Measurements from ENCODE around the gene SPACA4. TPM values are rescaled to one million over a fixed set of nuclear protein-coding genes. Genes with fewer than 3 reads are reported as not detected.

Gene SPACA4
- total and polyA plus RNA-seq, 9 of the 15 experiments (the other 6 are each of a cell fraction or from before 2014, with no cell fraction given): not detected

DNA sequence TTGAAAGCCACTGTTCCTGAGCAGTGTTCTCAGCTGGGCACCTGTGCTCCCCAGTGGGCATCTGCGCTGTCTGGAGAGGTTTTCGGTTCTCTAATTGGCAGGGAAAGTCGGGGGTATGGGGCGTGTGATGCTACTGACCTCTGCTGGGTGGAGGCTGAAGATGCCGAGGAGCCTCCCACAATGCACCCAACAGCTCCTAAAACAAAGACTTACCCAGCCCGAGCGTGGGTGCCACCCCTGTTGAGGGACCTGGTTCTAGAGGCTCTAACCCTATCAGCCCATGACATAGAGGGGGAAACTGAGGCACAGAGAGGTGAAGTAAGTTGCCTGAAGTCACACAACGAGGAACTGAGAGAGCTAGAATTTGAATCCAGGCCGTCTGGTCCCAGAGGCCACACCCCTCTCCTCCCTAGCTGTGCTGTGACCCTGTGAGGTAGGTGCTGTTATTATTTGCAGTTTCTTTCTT is 2.3 kb downstream of the SPACA4 start (continued):
- TF ChIP-seq, protein P1, sequence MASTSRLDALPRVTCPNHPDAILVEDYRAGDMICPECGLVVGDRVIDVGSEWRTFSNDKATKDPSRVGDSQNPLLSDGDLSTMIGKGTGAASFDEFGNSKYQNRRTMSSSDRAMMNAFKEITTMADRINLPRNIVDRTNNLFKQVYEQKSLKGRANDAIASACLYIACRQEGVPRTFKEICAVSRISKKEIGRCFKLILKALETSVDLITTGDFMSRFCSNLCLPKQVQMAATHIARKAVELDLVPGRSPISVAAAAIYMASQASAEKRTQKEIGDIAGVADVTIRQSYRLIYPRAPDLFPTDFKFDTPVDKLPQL (IDR thresholded peaks at IDR 0.05; ENCODE audit: extremely low read depth, insufficient read length): no peak
- TF ChIP-seq, protein P2, sequence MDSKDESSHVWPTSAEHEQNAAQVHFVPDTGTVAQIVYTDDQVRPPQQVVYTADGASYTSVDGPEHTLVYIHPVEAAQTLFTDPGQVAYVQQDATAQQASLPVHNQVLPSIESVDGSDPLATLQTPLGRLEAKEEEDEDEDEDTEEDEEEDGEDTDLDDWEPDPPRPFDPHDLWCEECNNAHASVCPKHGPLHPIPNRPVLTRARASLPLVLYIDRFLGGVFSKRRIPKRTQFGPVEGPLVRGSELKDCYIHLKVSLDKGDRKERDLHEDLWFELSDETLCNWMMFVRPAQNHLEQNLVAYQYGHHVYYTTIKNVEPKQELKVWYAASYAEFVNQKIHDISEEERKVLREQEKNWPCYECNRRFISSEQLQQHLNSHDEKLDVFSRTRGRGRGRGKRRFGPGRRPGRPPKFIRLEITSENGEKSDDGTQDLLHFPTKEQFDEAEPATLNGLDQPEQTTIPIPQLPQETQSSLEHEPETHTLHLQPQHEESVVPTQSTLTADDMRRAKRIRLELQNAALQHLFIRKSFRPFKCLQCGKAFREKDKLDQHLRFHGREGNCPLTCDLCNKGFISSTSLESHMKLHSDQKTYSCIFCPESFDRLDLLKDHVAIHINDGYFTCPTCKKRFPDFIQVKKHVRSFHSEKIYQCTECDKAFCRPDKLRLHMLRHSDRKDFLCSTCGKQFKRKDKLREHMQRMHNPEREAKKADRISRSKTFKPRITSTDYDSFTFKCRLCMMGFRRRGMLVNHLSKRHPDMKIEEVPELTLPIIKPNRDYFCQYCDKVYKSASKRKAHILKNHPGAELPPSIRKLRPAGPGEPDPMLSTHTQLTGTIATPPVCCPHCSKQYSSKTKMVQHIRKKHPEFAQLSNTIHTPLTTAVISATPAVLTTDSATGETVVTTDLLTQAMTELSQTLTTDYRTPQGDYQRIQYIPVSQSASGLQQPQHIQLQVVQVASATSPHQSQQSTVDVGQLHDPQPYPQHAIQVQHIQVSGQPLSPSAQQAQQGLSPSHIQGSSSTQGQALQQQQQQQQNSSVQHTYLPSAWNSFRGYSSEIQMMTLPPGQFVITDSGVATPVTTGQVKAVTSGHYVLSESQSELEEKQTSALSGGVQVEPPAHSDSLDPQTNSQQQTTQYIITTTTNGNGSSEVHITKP (IDR thresholded peaks at IDR 0.05; ENCODE audit: partially characterized antibody): peak; percentile 87
- TF ChIP-seq CTBP1 (IDR thresholded peaks at IDR 0.05; ENCODE audit: borderline replicate concordance) (peak; percentile 55), GTF2E2 (tag; IDR thresholded peaks at IDR 0.05) (no peak), ZNF436 (CRISPR knock-in tag; IDR thresholded peaks at IDR 0.05) (no peak), BCL6 (CRISPR knock-in tag; IDR thresholded peaks at IDR 0.05) (no peak), TRIM24 (IDR thresholded peaks at IDR 0.05) (no peak), NCOA6 (IDR thresholded peaks at IDR 0.05) (no peak), RBM25 (IDR thresholded peaks at IDR 0.05; ENCODE audit: low read depth, low read length, severe bottlenecking) (peak; percentile 33), SMC3 (conservative IDR thresholded peaks at IDR 0.05; ENCODE audit: insufficient read depth, low read depth, low read length) (peak; percentile 41), PHB2 (IDR thresholded peaks at IDR 0.05; ENCODE audit: low read depth) (no peak), KLF1 (tag; IDR thresholded peaks at IDR 0.05) (no peak), MEIS2 (IDR thresholded peaks at IDR 0.05; ENCODE audit: partially characterized antibody) (no peak), PCBP1 (IDR thresholded peaks at IDR 0.05; ENCODE audit: low read depth, low read length, poor library complexity, severe bottlenecking) (no peak), NEUROD1 (IDR thresholded peaks at IDR 0.05; ENCODE audit: borderline replicate concordance, low read depth, low read length, partially characterized antibody) (no peak)
- TF ChIP-seq, protein P3, sequence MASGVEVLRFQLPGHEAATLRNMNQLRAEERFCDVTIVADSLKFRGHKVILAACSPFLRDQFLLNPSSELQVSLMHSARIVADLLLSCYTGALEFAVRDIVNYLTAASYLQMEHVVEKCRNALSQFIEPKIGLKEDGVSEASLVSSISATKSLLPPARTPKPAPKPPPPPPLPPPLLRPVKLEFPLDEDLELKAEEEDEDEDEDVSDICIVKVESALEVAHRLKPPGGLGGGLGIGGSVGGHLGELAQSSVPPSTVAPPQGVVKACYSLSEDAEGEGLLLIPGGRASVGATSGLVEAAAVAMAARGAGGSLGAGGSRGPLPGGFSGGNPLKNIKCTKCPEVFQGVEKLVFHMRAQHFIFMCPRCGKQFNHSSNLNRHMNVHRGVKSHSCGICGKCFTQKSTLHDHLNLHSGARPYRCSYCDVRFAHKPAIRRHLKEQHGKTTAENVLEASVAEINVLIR (CRISPR knock-in tag; IDR thresholded peaks at IDR 0.05): no peak
- TF ChIP-seq, protein P4, sequence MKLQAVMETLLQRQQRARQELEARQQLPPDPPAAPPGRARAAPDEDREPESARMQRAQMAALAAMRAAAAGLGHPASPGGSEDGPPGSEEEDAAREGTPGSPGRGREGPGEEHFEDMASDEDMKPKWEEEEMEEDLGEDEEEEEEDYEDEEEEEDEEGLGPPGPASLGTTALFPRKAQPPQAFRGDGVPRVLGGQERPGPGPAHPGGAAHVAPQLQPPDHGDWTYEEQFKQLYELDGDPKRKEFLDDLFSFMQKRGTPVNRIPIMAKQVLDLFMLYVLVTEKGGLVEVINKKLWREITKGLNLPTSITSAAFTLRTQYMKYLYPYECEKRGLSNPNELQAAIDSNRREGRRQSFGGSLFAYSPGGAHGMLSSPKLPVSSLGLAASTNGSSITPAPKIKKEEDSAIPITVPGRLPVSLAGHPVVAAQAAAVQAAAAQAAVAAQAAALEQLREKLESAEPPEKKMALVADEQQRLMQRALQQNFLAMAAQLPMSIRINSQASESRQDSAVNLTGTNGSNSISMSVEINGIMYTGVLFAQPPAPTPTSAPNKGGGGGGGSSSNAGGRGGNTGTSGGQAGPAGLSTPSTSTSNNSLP (IDR thresholded peaks at IDR 0.05; ENCODE audit: borderline replicate concordance, low read depth, low read length): no peak
- TF ChIP-seq, protein P5, sequence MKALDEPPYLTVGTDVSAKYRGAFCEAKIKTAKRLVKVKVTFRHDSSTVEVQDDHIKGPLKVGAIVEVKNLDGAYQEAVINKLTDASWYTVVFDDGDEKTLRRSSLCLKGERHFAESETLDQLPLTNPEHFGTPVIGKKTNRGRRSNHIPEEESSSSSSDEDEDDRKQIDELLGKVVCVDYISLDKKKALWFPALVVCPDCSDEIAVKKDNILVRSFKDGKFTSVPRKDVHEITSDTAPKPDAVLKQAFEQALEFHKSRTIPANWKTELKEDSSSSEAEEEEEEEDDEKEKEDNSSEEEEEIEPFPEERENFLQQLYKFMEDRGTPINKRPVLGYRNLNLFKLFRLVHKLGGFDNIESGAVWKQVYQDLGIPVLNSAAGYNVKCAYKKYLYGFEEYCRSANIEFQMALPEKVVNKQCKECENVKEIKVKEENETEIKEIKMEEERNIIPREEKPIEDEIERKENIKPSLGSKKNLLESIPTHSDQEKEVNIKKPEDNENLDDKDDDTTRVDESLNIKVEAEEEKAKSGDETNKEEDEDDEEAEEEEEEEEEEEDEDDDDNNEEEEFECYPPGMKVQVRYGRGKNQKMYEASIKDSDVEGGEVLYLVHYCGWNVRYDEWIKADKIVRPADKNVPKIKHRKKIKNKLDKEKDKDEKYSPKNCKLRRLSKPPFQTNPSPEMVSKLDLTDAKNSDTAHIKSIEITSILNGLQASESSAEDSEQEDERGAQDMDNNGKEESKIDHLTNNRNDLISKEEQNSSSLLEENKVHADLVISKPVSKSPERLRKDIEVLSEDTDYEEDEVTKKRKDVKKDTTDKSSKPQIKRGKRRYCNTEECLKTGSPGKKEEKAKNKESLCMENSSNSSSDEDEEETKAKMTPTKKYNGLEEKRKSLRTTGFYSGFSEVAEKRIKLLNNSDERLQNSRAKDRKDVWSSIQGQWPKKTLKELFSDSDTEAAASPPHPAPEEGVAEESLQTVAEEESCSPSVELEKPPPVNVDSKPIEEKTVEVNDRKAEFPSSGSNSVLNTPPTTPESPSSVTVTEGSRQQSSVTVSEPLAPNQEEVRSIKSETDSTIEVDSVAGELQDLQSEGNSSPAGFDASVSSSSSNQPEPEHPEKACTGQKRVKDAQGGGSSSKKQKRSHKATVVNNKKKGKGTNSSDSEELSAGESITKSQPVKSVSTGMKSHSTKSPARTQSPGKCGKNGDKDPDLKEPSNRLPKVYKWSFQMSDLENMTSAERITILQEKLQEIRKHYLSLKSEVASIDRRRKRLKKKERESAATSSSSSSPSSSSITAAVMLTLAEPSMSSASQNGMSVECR (CRISPR knock-in tag; IDR thresholded peaks at IDR 0.05): no peak
